ENCODE results near the gene B4GALT4.
"Not testable (repeated sequence)": the region's sequence is repeated elsewhere in the genome, so short reads cannot be mapped to it uniquely, and the experiment has no call there.

B4GALT4 gene

DNA sequence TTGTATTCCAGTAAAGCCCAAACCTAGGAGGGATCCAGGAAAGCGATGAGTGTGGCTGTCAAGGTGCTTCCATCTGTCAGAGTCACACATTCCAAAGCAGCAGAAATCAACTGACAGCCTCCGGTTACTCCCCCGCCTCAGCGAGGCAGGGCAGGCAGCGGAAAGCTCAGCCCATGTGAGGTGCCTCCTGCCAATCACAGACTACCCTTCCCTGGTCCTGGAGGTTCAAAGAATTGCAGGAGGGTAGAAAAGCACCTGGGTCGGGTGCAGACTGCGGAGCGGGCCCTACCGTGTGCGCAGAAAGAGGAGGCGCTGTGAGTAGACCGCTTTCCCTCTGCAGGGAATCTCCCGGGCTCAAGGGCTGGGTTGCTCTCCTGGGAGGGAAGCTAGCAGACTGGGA is 67.4 kb downstream of the B4GALT4 start, which contains the start of gene UPK1B:
TSS of gene UPK1B (plus strand) at position 274 of the 400 bp plus-strand sequence. CDS start 13,144 bp downstream, outside the sequence.
- H3K4me1 ChIP-seq (ENCODE audit: control insufficient read depth, insufficient read depth, low read length): no peaks in the 10 kb centered on the region
- no peak within 1 kb of the TSS; the same call in 1 of the 2 replicates for H3K4me3 ChIP-seq (ENCODE audit: low read depth, low read length)
- H3K36me3 ChIP-seq (ENCODE audit: control insufficient read depth, insufficient read depth, low read length): no peaks in the 10 kb centered on the region
- H3K9me3 ChIP-seq (ENCODE audit: control insufficient read depth, insufficient read depth, low read depth, low read length): no peaks in the 10 kb centered on the region
- H3K27ac ChIP-seq (ENCODE audit: low read depth, low read length): no peak within 1 kb of the TSS
- H3K27me3 ChIP-seq (ENCODE audit: control insufficient read depth, insufficient read depth, low read length): peaks cover 9% of the 10 kb centered on the region; the same call in 1 of the 2 replicates
- no peak within 1 kb of the TSS for H3K9ac ChIP-seq (ENCODE audit: low read length)

GRCh38 chr3:119170821-119171220 is 69.9 kb downstream of the B4GALT4 start:
- no peak overlapping the region for H3K9ac ChIP-seq (ENCODE audit: low read length)
- no peaks in the 10 kb centered on the region for H3K4me1 ChIP-seq (ENCODE audit: control insufficient read depth, insufficient read depth, low read length)
- H3K27me3 ChIP-seq (ENCODE audit: control insufficient read depth, insufficient read depth, low read length): peaks cover 9% of the 10 kb centered on the region; the same call in 1 of the 2 replicates
- no peak overlapping the region for H3K27ac ChIP-seq (ENCODE audit: low read depth, low read length)
- H3K9me3 ChIP-seq (ENCODE audit: control insufficient read depth, insufficient read depth, low read depth, low read length): no peaks in the 10 kb centered on the region
- no peak overlapping the region for H3K4me3 ChIP-seq (ENCODE audit: low read depth, low read length)
- H3K36me3 ChIP-seq (ENCODE audit: control insufficient read depth, insufficient read depth, low read length): no peaks in the 10 kb centered on the region

GRCh38 chr3:119164745-119165144 is 75.9 kb downstream of the B4GALT4 start:
- H3K4me1 ChIP-seq (ENCODE audit: control insufficient read depth, insufficient read depth, low read length): not testable (repeated sequence)

More at GRCh38 chr3:119164745-119165144, 75.9 kb downstream of the B4GALT4 start:
- not testable (repeated sequence) for H3K27me3 ChIP-seq (ENCODE audit: control insufficient read depth, insufficient read depth, low read length); H3K27ac ChIP-seq (ENCODE audit: low read depth, low read length); H3K36me3 ChIP-seq (ENCODE audit: control insufficient read depth, insufficient read depth, low read length); H3K4me3 ChIP-seq (ENCODE audit: low read depth, low read length); H3K9ac ChIP-seq (ENCODE audit: low read length)
- H3K9me3 ChIP-seq (ENCODE audit: control insufficient read depth, insufficient read depth, low read depth, low read length): peaks cover 13% of the 10 kb centered on the region
